ENCODE data around the gene IFIH1. TPM values are rescaled to one million over a fixed set of nuclear protein-coding genes. Genes with fewer than 3 reads are reported as not detected.

IFIH1 gene
- total RNA-seq, result 14.5 and 16.1 TPM in 2 replicates

- Mint-ChIP-seq H3K27ac (peak within 1 kb of the TSS; percentile 96), H3K4me3 (ENCODE audit: low read depth) (peak within 1 kb of the TSS; percentile 91), H3K9me3 (no peaks in the 10 kb centered on the region), H3K27me3 (ENCODE audit: low read depth) (no peaks in the 10 kb centered on the region), H3K36me3 (ENCODE audit: low read depth) (peaks cover 20% of the 10 kb centered on the region), H3K4me1 (ENCODE audit: low read depth) (peaks cover 51% of the 10 kb centered on the region)
- intact Hi-C loops (cut with micrococcal nuclease), result loop anchor here (2.0 to 10.0 kb wide), 6 partner anchors 26 to 1156 kb away; partner anchors contain the start of genes GCA and TANK
- peak; percentile 76 for DNase-seq (ENCODE audit: low spot score)
These were observed at the start of gene IFIH1 for GRCh38 chr2:162318328-162319180. Gene IFIH1, minus strand, starts transcription at chr2:162318684. Its CDS starts 377 bp downstream, at chr2:162318307.

DNA sequence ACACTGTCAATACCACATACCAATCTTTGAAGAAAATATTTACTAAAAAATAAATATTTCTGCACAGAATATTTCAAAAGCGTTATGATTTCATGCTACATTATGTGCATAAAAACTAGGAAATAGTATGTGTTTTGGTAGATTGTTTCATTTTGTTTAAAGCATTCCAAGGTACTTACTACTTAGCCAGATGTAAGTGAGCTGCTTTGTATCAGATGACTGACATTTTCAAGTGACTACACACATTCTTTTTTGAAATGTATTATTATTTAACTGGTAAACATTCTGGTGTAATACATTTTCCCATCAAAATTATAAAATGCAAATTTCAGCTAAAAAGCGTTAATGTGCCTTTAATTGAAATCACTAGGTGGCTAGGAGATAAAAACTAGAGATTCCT lies 46.9 kb upstream of the IFIH1 start:
- Mint-ChIP-seq H3K27me3 (ENCODE audit: low read depth) (no peaks in the 10 kb centered on the region), H3K4me1 (ENCODE audit: low read depth) (no peaks in the 10 kb centered on the region), H3K27ac (no peak overlapping the region), H3K4me3 (ENCODE audit: low read depth) (no peak overlapping the region), H3K9me3 (no peaks in the 10 kb centered on the region), H3K36me3 (ENCODE audit: low read depth) (no peaks in the 10 kb centered on the region)
- intact Hi-C loops (cut with micrococcal nuclease), result no loop called here
- no peak for DNase-seq (ENCODE audit: low spot score)

DNA sequence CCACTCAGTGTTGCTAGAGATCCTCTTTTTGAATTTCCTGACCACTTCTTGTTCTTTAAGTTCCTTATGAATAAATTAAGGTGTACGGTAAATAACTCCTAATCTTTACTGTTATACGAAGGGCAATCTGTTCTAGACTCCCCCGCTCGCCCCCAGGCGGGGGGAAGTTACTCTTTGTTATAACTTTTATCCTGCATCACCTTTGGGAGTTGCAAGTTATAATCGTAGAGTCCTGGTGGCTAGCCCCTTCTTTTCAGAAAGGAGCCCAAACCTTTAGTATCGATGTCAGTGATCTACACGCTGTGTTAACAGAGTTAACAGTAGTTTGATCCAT lies 26.1 kb upstream of the IFIH1 start:
- Mint-ChIP-seq H3K27me3 (ENCODE audit: low read depth) (peaks cover 10% of the 10 kb centered on the region), H3K9me3 (no peaks in the 10 kb centered on the region), H3K4me1 (ENCODE audit: low read depth) (peaks cover 18% of the 10 kb centered on the region), H3K4me3 (ENCODE audit: low read depth) (peak overlapping the region; percentile 89), H3K27ac (peak overlapping the region; percentile 54), H3K36me3 (ENCODE audit: low read depth) (no peaks in the 10 kb centered on the region)
- intact Hi-C loops (cut with micrococcal nuclease), result loop anchor here (2.0 kb wide), 1 partner anchor 26 kb away; the partner anchor contains the start of gene IFIH1
- DNase-seq (ENCODE audit: low spot score), result no peak

DNA sequence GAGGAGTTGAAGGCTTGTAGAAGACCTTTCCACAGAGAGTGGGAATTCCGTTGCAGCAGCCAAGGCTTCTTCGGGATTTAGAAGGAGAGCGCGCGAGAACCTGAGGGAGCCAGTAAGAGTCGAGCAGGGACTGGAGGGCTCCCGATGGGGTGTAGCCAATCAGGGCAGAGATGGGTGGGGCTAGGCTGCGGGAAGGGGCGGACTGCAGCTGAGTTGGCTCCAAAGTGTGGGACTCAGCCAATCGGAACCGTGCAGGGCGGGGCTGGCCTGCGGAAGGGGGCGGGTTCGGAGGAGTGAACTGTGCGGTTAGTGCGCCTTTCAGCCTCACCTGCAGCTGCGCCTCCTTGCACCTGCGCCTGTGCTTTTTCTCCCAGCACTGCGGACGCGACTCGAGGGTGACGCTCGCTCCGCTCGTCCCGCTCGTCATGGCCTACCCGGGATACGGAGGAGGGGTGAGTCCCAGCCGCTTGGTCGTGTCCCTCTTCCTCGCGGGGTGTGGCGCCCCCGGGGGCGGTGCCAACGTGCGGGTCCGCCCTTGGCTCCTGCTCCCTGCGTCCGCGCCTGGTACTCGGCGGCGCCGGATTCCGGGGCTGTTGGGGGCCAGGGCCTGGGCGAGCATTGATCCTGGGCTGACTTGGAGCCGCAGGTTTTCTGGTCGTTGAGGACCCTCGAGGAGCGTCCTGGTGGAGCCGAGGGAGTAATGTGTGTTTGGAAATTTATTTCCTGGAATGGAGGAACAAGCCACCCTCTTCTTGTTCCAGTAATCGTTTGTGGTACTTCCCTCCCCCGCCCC lies 25.5 kb upstream of the IFIH1 start, which contains the start of gene GCA:
GCA (plus strand) TSS at position 309 of the 793 bp plus-strand sequence; CDS start at position 426, 117 bp downstream.
- Mint-ChIP-seq H3K27ac (peak within 1 kb of the TSS; percentile 54), H3K4me1 (ENCODE audit: low read depth) (peaks cover 18% of the 10 kb centered on the region), H3K36me3 (ENCODE audit: low read depth) (no peaks in the 10 kb centered on the region), H3K27me3 (ENCODE audit: low read depth) (peaks cover 10% of the 10 kb centered on the region), H3K9me3 (no peaks in the 10 kb centered on the region), H3K4me3 (ENCODE audit: low read depth) (peak within 1 kb of the TSS; percentile 89)
- intact Hi-C loops (cut with micrococcal nuclease), result loop anchor here (2.0 kb wide), 1 partner anchor 25 kb away; the partner anchor contains the start of gene IFIH1
- DNase-seq (ENCODE audit: low spot score), result peak; percentile 97

- Mint-ChIP-seq H3K9me3 (no peaks in the 10 kb centered on the region), H3K27me3 (ENCODE audit: low read depth) (peaks cover 10% of the 10 kb centered on the region), H3K27ac (peak overlapping the region; percentile 44), H3K36me3 (ENCODE audit: low read depth) (no peaks in the 10 kb centered on the region), H3K4me3 (ENCODE audit: low read depth) (peak overlapping the region; percentile 89), H3K4me1 (ENCODE audit: low read depth) (peaks cover 18% of the 10 kb centered on the region)
- no peak for DNase-seq (ENCODE audit: low spot score)
- intact Hi-C loops (cut with micrococcal nuclease), result no loop called here
These were observed 25.0 kb upstream of the IFIH1 start for GRCh38 chr2:162343492-162343823.

GRCh38 chr2:162342841-162343240 lies 24.4 kb upstream of the IFIH1 start:
- H3K4me3 Mint-ChIP-seq (ENCODE audit: low read depth), result no peak overlapping the region
- no peak for DNase-seq (ENCODE audit: low spot score)
- H3K36me3 Mint-ChIP-seq (ENCODE audit: low read depth), result no peaks in the 10 kb centered on the region
- intact Hi-C loops (cut with micrococcal nuclease), result no loop called here
- no peak overlapping the region for H3K27ac Mint-ChIP-seq
- peaks cover 18% of the 10 kb centered on the region for H3K4me1 Mint-ChIP-seq (ENCODE audit: low read depth)
- H3K9me3 Mint-ChIP-seq, result no peaks in the 10 kb centered on the region
- H3K27me3 Mint-ChIP-seq (ENCODE audit: low read depth), result peaks cover 10% of the 10 kb centered on the region

DNA sequence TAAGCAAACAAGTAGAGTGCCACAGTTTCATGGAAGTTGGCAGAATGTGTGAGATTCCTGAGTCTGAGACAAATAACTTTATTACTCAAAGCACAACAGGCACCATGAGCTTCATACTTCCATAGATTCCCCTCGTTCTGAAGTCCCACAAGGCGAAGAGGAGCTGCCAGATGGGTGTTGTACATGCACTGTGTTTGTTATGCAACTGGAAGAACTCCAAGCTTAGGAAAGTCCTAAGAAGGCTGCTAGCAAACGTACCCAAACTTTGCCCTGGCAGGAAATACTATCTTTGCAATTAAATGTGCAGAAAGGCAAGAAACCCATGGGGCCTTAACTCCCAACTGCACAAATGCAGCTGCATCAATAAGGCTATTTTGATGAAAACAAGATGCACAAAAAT lies 23.8 kb upstream of the IFIH1 start:
- DNase-seq (ENCODE audit: low spot score), result no peak
- H3K4me3 Mint-ChIP-seq (ENCODE audit: low read depth), result no peak overlapping the region
- intact Hi-C loops (cut with micrococcal nuclease), result no loop called here
- H3K36me3 Mint-ChIP-seq (ENCODE audit: low read depth), result no peaks in the 10 kb centered on the region
- no peaks in the 10 kb centered on the region for H3K9me3 Mint-ChIP-seq
- no peak overlapping the region for H3K27ac Mint-ChIP-seq
- H3K27me3 Mint-ChIP-seq (ENCODE audit: low read depth), result peaks cover 12% of the 10 kb centered on the region
- peaks cover 18% of the 10 kb centered on the region for H3K4me1 Mint-ChIP-seq (ENCODE audit: low read depth)

DNA sequence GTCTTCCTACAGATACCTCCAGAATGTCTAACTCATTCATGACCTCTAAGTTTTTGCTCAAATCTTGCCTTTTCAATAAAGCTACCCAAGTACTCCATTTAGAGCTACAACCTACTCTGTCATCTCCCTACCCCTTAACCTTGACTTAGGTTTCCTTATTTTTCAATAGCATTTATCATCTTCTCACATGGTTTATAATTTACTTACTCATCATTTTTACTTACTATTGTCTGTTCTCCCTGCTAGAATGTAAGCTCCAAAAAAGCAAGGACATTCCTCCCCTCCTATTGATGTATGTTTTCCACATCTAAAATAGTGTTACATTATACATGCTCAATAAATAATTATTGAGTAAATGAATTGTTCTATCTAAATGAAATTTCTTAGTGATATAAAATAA lies 22.3 kb upstream of the IFIH1 start:
- no peaks in the 10 kb centered on the region for H3K36me3 Mint-ChIP-seq (ENCODE audit: low read depth)
- no peaks in the 10 kb centered on the region for H3K9me3 Mint-ChIP-seq
- H3K27me3 Mint-ChIP-seq (ENCODE audit: low read depth), result peaks cover 11% of the 10 kb centered on the region
- H3K4me3 Mint-ChIP-seq (ENCODE audit: low read depth), result no peak overlapping the region
- intact Hi-C loops (cut with micrococcal nuclease), result no loop called here
- DNase-seq (ENCODE audit: low spot score), result no peak
- peaks cover 16% of the 10 kb centered on the region for H3K4me1 Mint-ChIP-seq (ENCODE audit: low read depth)
- H3K27ac Mint-ChIP-seq, result no peak overlapping the region

- H3K4me3 Mint-ChIP-seq (ENCODE audit: low read depth), result no peak overlapping the region
- intact Hi-C loops (cut with micrococcal nuclease), result no loop called here
- DNase-seq (ENCODE audit: low spot score), result no peak
- no peak overlapping the region for H3K27ac Mint-ChIP-seq
- H3K36me3 Mint-ChIP-seq (ENCODE audit: low read depth), result no peaks in the 10 kb centered on the region
- peaks cover 2% of the 10 kb centered on the region for H3K4me1 Mint-ChIP-seq (ENCODE audit: low read depth)
- H3K27me3 Mint-ChIP-seq (ENCODE audit: low read depth), result peaks cover 7% of the 10 kb centered on the region
- no peaks in the 10 kb centered on the region for H3K9me3 Mint-ChIP-seq
These were observed 19.4 kb upstream of the IFIH1 start for GRCh38 chr2:162337868-162338267.

GRCh38 chr2:162333968-162334367 lies 15.5 kb upstream of the IFIH1 start:
- no peak overlapping the region for H3K27ac Mint-ChIP-seq
- H3K4me3 Mint-ChIP-seq (ENCODE audit: low read depth), result no peak overlapping the region
- no peaks in the 10 kb centered on the region for H3K9me3 Mint-ChIP-seq
- no peaks in the 10 kb centered on the region for H3K4me1 Mint-ChIP-seq (ENCODE audit: low read depth)
- intact Hi-C loops (cut with micrococcal nuclease), result no loop called here
- no peaks in the 10 kb centered on the region for H3K36me3 Mint-ChIP-seq (ENCODE audit: low read depth)
- H3K27me3 Mint-ChIP-seq (ENCODE audit: low read depth), result peaks cover 3% of the 10 kb centered on the region
- no peak for DNase-seq (ENCODE audit: low spot score)

GRCh38 chr2:162330881-162331280 lies 12.4 kb upstream of the IFIH1 start:
- Mint-ChIP-seq H3K4me3 (ENCODE audit: low read depth) (no peak overlapping the region), H3K36me3 (ENCODE audit: low read depth) (no peaks in the 10 kb centered on the region), H3K27me3 (ENCODE audit: low read depth) (no peaks in the 10 kb centered on the region), H3K27ac (no peak overlapping the region), H3K9me3 (no peaks in the 10 kb centered on the region), H3K4me1 (ENCODE audit: low read depth) (peaks cover 2% of the 10 kb centered on the region)
- intact Hi-C loops (cut with micrococcal nuclease), result no loop called here
- DNase-seq (ENCODE audit: low spot score), result no peak

DNA sequence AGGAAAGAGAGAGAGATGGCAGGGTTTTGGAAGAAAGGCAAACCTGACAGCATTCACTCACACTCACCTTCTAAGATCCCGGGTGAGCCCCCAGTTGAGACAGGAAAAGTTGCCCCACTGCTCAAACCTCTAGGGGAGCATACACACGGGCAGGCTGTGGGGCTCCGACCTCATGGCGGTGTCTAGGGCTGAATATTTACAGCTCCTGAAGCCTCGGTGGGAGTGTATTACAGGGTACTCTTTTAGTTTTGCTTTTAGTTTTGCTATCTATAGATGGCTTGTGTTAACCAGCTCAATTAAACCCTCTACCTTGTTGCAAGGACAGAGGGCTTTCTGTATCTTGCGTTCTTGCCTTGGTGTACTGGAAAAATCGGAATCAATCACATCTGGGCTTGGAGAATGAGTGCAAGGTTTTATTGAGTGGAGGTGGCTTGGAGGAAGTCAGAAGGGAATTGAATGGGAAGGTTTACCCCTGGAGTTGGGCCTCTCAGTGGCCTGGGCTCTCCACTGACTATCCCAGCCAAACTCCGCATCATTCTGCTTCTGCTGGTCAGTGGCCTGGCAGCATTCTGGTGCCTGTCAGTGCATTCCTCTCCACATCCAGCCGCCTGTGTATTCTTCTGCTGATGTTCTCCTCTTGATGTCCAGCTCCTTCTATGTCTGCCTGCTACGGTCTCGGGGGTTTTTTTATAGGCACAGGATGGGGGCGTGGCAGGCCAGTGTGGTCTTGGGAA lies 10.1 kb upstream of the IFIH1 start:
- Mint-ChIP-seq H3K4me3 (ENCODE audit: low read depth) (no peak overlapping the region), H3K27ac (no peak overlapping the region), H3K9me3 (no peaks in the 10 kb centered on the region), H3K27me3 (ENCODE audit: low read depth) (no peaks in the 10 kb centered on the region), H3K4me1 (ENCODE audit: low read depth) (peaks cover 2% of the 10 kb centered on the region), H3K36me3 (ENCODE audit: low read depth) (no peaks in the 10 kb centered on the region)
- intact Hi-C loops (cut with micrococcal nuclease), result no loop called here
- DNase-seq (ENCODE audit: low spot score), result no peak

All from activated T-helper 2 cell treated with anti-CD3 and anti-CD28 coated beads, Interferon-gamma antibody, Interleukin-2, Interleukin-4, amounts not matched to agents 10 μg/mL and 5 μg/mL and 100 μg/mL, durations not matched to agents 14 hours and 24 hours and 36 hours (primary cell).